K562 (cell line): ENCODE data around the gene GPC3. TPM values are rescaled to one million over a fixed set of nuclear protein-coding genes. Genes with fewer than 3 reads are reported as not detected.

Experiments
- ATAC-seq: fragments of 200-7000 bp; cut with Tn5 transposase; 3 replicates; pipeline ENCODE4 v1.9.1; 2020; ENCODE audit warnings: moderate library complexity
- BruUV-seq: library from RNA; stranded (reverse); fragments of 400-500 nt; replicated peaks from 2 replicates; lab custom pipeline; 2021; lab: Mats Ljungman, UMichigan
- CTCF ChIA-PET: fragments of 300-600 bp; formaldehyde crosslinking; extraction: SDS; loops from one replicate; lab custom pipeline; 2021; ENCODE audit warnings: low intra/inter-chr PET ratio; lab: Yijun Ruan, JAX
- POLR2A ChIA-PET: fragments of 300-600, 350-650 bp; sonication (Branson Sonifier 250); formaldehyde crosslinking; extraction: SDS; loops from one replicate; lab custom pipeline; 2021; ENCODE audit warnings: antibody characterized with exemption, inconsistent platforms; lab: Yijun Ruan, JAX
- DNase-seq, 4 experiments: peaks; one replicate each; pipeline versions ENCODE4 v3.0.0 to v3.0.0-alpha.2; 2011 to 2018; ENCODE audit warnings: low spot score in 3 of 4, mixed read lengths in 3 of 4; ENCODE audit errors: extremely low read depth in 1 of 4
- FAIRE-seq: peaks from 2 replicates; lab custom pipeline; 2011; peaks lifted over from hg19 to GRCh38; lab: Jason Lieb, UNC
- H2AFZ ChIP-seq: 2 replicates; pipeline ENCODE4 v1.6.0; 2011; ENCODE audit warnings: low read depth, low read length, control low read depth, inconsistent platforms
- H3K27ac ChIP-seq: fragments of 200-600 bp; 3 replicates; pipeline ENCODE4 v1.8.0; 2011; ENCODE audit warnings: low read depth, mild to moderate bottlenecking, control low read depth, inconsistent platforms, low read length, moderate library complexity, mixed read lengths; ENCODE audit errors: extremely low read depth
- H3K27me3 ChIP-seq, 2 experiments: fragments of 300-600 bp in 1 of 2; 2 replicates in 1 of 2; 3 replicates in 1 of 2; pipeline versions ENCODE4 v1.6.0 to v1.8.0; 2011; ENCODE audit warnings: inconsistent platforms in 2 of 2, low read length in 2 of 2, mild to moderate bottlenecking in 1 of 2, mixed read lengths in 1 of 2, moderate library complexity in 1 of 2; ENCODE audit not compliant: control insufficient read depth in 2 of 2, insufficient read depth in 2 of 2
- H3K36me3 ChIP-seq: fragments of 300-600 bp; 3 replicates; pipeline ENCODE4 v1.8.0; 2011; ENCODE audit warnings: mild to moderate bottlenecking, low read length, inconsistent platforms; ENCODE audit not compliant: control insufficient read depth, insufficient read depth
- H3K4me1 ChIP-seq, 2 experiments: fragments of 200-600 bp in 1 of 2; replicated peaks in 1 of 2; 2 replicates in 1 of 2; 3 replicates in 1 of 2; pipeline versions ENCODE4 v1.5.1 to v1.8.0; 2011; ENCODE audit warnings: inconsistent platforms in 2 of 2, low read length in 2 of 2, mild to moderate bottlenecking in 1 of 2, mixed read lengths in 1 of 2, moderate library complexity in 1 of 2; ENCODE audit not compliant: control insufficient read depth in 2 of 2, insufficient read depth in 2 of 2
- H3K4me2 ChIP-seq: 2 replicates; pipeline ENCODE4 v1.6.1; 2011; ENCODE audit warnings: low read length, control low read depth, inconsistent platforms, mixed read lengths; ENCODE audit not compliant: insufficient read depth
- H3K4me3 ChIP-seq: fragments of 200-600 bp; sonication (generic), shearing (Covaris generic); 2 replicates; pipeline ENCODE4 v1.5.1; 2016; ENCODE audit warnings: control low read depth, inconsistent platforms
- H3K79me2 ChIP-seq: fragments of 200-600 bp; 3 replicates; pipeline ENCODE4 v1.8.0; 2011; ENCODE audit warnings: low read length, inconsistent platforms; ENCODE audit not compliant: control insufficient read depth, insufficient read depth
- H3K9ac ChIP-seq, 2 experiments: 2 replicates each; pipeline versions ENCODE4 v1.6.0 to v1.6.1; 2011; ENCODE audit warnings: low read depth in 2 of 2, low read length in 2 of 2, control low read depth in 1 of 2, inconsistent platforms in 1 of 2, mild to moderate bottlenecking in 1 of 2, mixed read lengths in 1 of 2; ENCODE audit not compliant: insufficient read depth in 1 of 2
- H3K9me1 ChIP-seq: one replicate; pipeline ENCODE4 v1.6.0; 2011; ENCODE audit warnings: inconsistent platforms, mild to moderate bottlenecking, low read length, moderate library complexity; ENCODE audit not compliant: control insufficient read depth, insufficient read depth
- H3K9me3 ChIP-seq: replicated peaks from 2 replicates; pipeline ENCODE4 v1.5.1; 2011; ENCODE audit warnings: low read depth, low read length, inconsistent platforms; ENCODE audit not compliant: control insufficient read depth, insufficient read depth
- H4K20me1 ChIP-seq: replicated peaks from 2 replicates; pipeline ENCODE4 v1.6.1; 2011; ENCODE audit warnings: low read length, inconsistent platforms, mixed read lengths; ENCODE audit not compliant: control insufficient read depth, insufficient read depth
- LARP7 ChIP-seq: fragments of 450-650 bp; IDR thresholded peaks from 2 replicates; pipeline ENCODE4 v1.6.1; 2016
- MTA1 ChIP-seq: fragments of 450-650 bp; IDR thresholded peaks from 2 replicates; pipeline ENCODE4 v1.6.1; 2017; ENCODE audit warnings: borderline replicate concordance
- NONO ChIP-seq, 2 experiments: fragments of 200-400 bp in 1 of 2; fragments of 450-650 bp in 1 of 2; formaldehyde crosslinking in 1 of 2; IDR thresholded peaks; 2 replicates each; pipeline ENCODE4 v1.6.1; 2017; ENCODE audit warnings: low read depth in 2 of 2, mild to moderate bottlenecking in 2 of 2, moderate library complexity in 2 of 2, low read length in 1 of 2
- RBM22 ChIP-seq: fragments of 200-400 bp; formaldehyde crosslinking; IDR thresholded peaks from 2 replicates; pipeline ENCODE4 v1.6.1; 2018; ENCODE audit warnings: low read length, low read depth; ENCODE audit not compliant: poor library complexity, severe bottlenecking
- SMARCC2 ChIP-seq: fragments of 450-650 bp; IDR thresholded peaks from 2 replicates; pipeline ENCODE4 v1.6.1; 2017; ENCODE audit warnings: antibody characterized with exemption, moderate library complexity, mild to moderate bottlenecking, low read depth
- SRSF7 ChIP-seq: fragments of 200-400 bp; formaldehyde crosslinking; optimal IDR thresholded peaks from 2 replicates; pipeline ENCODE3; 2017; ENCODE audit warnings: mild to moderate bottlenecking, low read depth, low read length
- TOE1 ChIP-seq, 2 experiments: fragments of 450-650 bp in 1 of 2; sonication (generic) in 1 of 2; formaldehyde crosslinking in 1 of 2; IDR thresholded peaks; 2 replicates each; pipeline versions ENCODE4 v1.7.1 to v1.8.0; 2016 to 2022; ENCODE audit warnings: borderline replicate concordance in 2 of 2, mild to moderate bottlenecking in 2 of 2, antibody characterized with exemption in 1 of 2, inconsistent platforms in 1 of 2, low read depth in 1 of 2, missing genetic modification reagents in 1 of 2, moderate library complexity in 1 of 2
- XRCC4 ChIP-seq: IDR thresholded peaks from one replicate; pipeline ENCODE4 v1.6.1; 2011; ENCODE audit not compliant: insufficient read depth, insufficient read length; ENCODE audit errors: extremely low read depth
- ZNF146 ChIP-seq: IDR thresholded peaks from one replicate; pipeline ENCODE4 v1.6.1; 2018; ENCODE audit warnings: missing compliant biosample characterization; ENCODE audit not compliant: unreplicated experiment
- ZNF263 ChIP-seq: sonication (generic); formaldehyde crosslinking; IDR thresholded peaks from 2 replicates; pipeline ENCODE4 v1.8.0; 2022; ENCODE audit warnings: mild to moderate bottlenecking, missing genetic modification reagents, borderline replicate concordance
- ZNF282 ChIP-seq: sonication (generic); formaldehyde crosslinking; IDR thresholded peaks from 2 replicates; pipeline ENCODE4 v1.8.1; 2023; ENCODE audit warnings: missing genetic modification reagents
- ZNF76 ChIP-seq: fragments of 250-450 bp; sonication (Bioruptor Pico); IDR thresholded peaks from 2 replicates; pipeline ENCODE4 v1.4.0; 2020; ENCODE audit warnings: mild to moderate bottlenecking, moderate library complexity, borderline replicate concordance
- in situ Hi-C: fragments of 300-500 bp; cut with MboI; formaldehyde crosslinking; loops from 4 replicates; pipeline ENCODE4 v1.15.0; 2018; ENCODE audit warnings: inconsistent platforms, mixed read lengths
- intact Hi-C: fragments of 100-400 bp; cut with micrococcal nuclease; formaldehyde crosslinking; loops from 2 replicates; pipeline ENCODE4 v1.14.2; 2022
- polyA plus RNA-seq, 8 experiments: library from polyadenylated mRNA; depleted of rRNA in 4 of 8; stranded (reverse) in 5 of 8; unstranded in 3 of 8; fragments of >200 nt; fragmentation: Nextera tagmentation in 2 of 8; fragmentation: Illumina TruSeq in 1 of 8; extraction: Ambion mirVana in 2 of 8; extraction: Trizol in 1 of 8; gene quantifications; 2 replicates each; pipeline versions ENCODE4 v1.2.1 to v1.2.3, GENCODE V29; 2011 to 2014; ENCODE audit warnings: inconsistent platforms in 1 of 8, missing spikeins in 1 of 8
- total RNA-seq, 7 experiments: library from RNA; depleted of rRNA in 6 of 7; stranded (reverse); fragments of >200 nt in 6 of 7; fragmentation: Illumina TruSeq in 2 of 7; extraction: Trizol in 2 of 7; gene quantifications; 2 replicates each; pipeline versions ENCODE4 v1.2.1 to v1.2.3, GENCODE V29; 2011 to 2021; ENCODE audit warnings: low replicate concordance in 1 of 7
- TF ChIP-seq, protein P1 (sequence below): sonication (generic); formaldehyde crosslinking; IDR thresholded peaks from 2 replicates; pipeline ENCODE4 v1.9.0; 2022; ENCODE audit warnings: mild to moderate bottlenecking, missing genetic modification reagents
- TF ChIP-seq, protein P2 (sequence below): fragments of 450-650 bp; IDR thresholded peaks from 2 replicates; pipeline ENCODE4 v1.7.1; 2018; ENCODE audit warnings: mild to moderate bottlenecking, low read depth; ENCODE audit not compliant: partially characterized antibody
- TF ChIP-seq, protein P3 (sequence below): fragments of 450-650 bp; IDR thresholded peaks from 2 replicates; pipeline ENCODE4 v1.6.1; 2016; ENCODE audit warnings: missing biosample characterization, missing genetic modification characterization
- TF ChIP-seq, protein P4 (sequence below): fragments of 450-650 bp; IDR thresholded peaks from one replicate; pipeline ENCODE4 v1.6.1; 2018; ENCODE audit warnings: mild to moderate bottlenecking, moderate library complexity; ENCODE audit not compliant: partially characterized antibody

Gene GPC3
- total and polyA plus RNA-seq, 9 of the 15 experiments (the other 6 are each of a cell fraction or from before 2014, with no cell fraction given) = 0.42 TPM; not detected in 8

DNA sequence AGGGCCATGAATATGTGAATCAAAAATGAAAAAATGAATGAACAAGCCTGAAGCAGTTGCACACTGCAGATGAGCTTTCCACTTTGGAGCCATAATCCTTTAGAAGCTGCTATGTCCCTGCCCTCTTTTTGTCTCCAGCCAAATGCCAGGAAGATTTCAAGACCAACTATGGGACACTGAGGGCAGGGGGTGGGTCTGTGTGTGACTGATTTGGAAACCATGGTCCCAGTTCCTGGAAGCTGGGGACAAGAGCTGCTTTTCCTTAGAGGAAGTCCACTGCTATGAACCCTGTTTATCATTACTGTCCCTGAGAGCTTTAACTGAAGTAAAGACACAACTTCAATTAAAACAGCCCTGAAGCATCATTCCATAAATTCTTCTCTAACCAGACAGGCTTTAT lies 416.2 kb downstream of the GPC3 start:
- H3K4me1 ChIP-seq = no peaks in the 10 kb centered on the region
- no peaks in the 10 kb centered on the region for H3K9me1 ChIP-seq
- H3K27ac ChIP-seq = no peak overlapping the region
- H4K20me1 ChIP-seq = no peaks in the 10 kb centered on the region
- TF ChIP-seq ZNF263 (CRISPR knock-in tag) (no peak), ZNF76 (CRISPR knock-in tag) (no peak), LARP7 (no peak), ZNF146 (CRISPR knock-in tag) (no peak), ZNF282 (CRISPR knock-in tag) (no peak), XRCC4 (no peak), SMARCC2 (no peak), TOE1 (IDR thresholded peaks at IDR 0.05; ENCODE audit: borderline replicate concordance) (no peak), TOE1 (CRISPR knock-in tag; IDR thresholded peaks at IDR 0.05; ENCODE audit: borderline replicate concordance, low read depth) (no peak), SRSF7 (no peak), NONO (IDR thresholded peaks at IDR 0.05; ENCODE audit: low read depth in 2 of 2, low read length in 1 of 2) (no peak), MTA1 (no peak), RBM22 (no peak)
- TF ChIP-seq, protein P1, sequence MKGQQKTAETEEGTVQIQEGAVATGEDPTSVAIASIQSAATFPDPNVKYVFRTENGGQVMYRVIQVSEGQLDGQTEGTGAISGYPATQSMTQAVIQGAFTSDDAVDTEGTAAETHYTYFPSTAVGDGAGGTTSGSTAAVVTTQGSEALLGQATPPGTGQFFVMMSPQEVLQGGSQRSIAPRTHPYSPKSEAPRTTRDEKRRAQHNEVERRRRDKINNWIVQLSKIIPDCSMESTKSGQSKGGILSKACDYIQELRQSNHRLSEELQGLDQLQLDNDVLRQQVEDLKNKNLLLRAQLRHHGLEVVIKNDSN (CRISPR knock-in tag) = no peak
- TF ChIP-seq, protein P2, sequence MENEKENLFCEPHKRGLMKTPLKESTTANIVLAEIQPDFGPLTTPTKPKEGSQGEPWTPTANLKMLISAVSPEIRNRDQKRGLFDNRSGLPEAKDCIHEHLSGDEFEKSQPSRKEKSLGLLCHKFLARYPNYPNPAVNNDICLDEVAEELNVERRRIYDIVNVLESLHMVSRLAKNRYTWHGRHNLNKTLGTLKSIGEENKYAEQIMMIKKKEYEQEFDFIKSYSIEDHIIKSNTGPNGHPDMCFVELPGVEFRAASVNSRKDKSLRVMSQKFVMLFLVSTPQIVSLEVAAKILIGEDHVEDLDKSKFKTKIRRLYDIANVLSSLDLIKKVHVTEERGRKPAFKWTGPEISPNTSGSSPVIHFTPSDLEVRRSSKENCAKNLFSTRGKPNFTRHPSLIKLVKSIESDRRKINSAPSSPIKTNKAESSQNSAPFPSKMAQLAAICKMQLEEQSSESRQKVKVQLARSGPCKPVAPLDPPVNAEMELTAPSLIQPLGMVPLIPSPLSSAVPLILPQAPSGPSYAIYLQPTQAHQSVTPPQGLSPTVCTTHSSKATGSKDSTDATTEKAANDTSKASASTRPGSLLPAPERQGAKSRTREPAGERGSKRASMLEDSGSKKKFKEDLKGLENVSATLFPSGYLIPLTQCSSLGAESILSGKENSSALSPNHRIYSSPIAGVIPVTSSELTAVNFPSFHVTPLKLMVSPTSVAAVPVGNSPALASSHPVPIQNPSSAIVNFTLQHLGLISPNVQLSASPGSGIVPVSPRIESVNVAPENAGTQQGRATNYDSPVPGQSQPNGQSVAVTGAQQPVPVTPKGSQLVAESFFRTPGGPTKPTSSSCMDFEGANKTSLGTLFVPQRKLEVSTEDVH = no peak
- TF ChIP-seq, protein P3, sequence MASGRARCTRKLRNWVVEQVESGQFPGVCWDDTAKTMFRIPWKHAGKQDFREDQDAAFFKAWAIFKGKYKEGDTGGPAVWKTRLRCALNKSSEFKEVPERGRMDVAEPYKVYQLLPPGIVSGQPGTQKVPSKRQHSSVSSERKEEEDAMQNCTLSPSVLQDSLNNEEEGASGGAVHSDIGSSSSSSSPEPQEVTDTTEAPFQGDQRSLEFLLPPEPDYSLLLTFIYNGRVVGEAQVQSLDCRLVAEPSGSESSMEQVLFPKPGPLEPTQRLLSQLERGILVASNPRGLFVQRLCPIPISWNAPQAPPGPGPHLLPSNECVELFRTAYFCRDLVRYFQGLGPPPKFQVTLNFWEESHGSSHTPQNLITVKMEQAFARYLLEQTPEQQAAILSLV (tag) = no peak
- TF ChIP-seq, protein P4, sequence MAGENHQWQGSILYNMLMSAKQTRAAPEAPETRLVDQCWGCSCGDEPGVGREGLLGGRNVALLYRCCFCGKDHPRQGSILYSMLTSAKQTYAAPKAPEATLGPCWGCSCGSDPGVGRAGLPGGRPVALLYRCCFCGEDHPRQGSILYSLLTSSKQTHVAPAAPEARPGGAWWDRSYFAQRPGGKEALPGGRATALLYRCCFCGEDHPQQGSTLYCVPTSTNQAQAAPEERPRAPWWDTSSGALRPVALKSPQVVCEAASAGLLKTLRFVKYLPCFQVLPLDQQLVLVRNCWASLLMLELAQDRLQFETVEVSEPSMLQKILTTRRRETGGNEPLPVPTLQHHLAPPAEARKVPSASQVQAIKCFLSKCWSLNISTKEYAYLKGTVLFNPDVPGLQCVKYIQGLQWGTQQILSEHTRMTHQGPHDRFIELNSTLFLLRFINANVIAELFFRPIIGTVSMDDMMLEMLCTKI = no peak
- ATAC-seq = no peak
- no peaks in the 10 kb centered on the region for H3K79me2 ChIP-seq
- POLR2A ChIA-PET = no interaction called here
- no peaks in the 10 kb centered on the region for H3K27me3 ChIP-seq
- H2AFZ ChIP-seq = no peak overlapping the region
- H3K36me3 ChIP-seq = no peaks in the 10 kb centered on the region
- H3K9ac ChIP-seq = no peak overlapping the region
- CTCF ChIA-PET = no interaction called here
- no peak overlapping the region for H3K4me3 ChIP-seq
- H3K4me2 ChIP-seq = no peak overlapping the region
- no TSS peak for BruUV-seq
- no peaks in the 10 kb centered on the region for H3K9me3 ChIP-seq
- no peak for DNase-seq
- no peak for FAIRE-seq
- in situ Hi-C loops (no loop called here), intact Hi-C loops (no loop called here)
